HCT116 (cell line): ENCODE data around the gene PPP2R2D. TPM values are rescaled to one million over a fixed set of nuclear protein-coding genes. Genes with fewer than 3 reads are reported as not detected.

Experiments
- ATAC-seq: fragments of 200-7000 bp; cut with Tn5 transposase; 2 replicates; pipeline ENCODE4 v1.9.1; 2020; ENCODE audit warnings: mild to moderate bottlenecking, moderate library complexity
- BruUV-seq: library from RNA; stranded (reverse); fragments of 400-500 nt; replicated peaks from 2 replicates; lab custom pipeline; 2021; lab: Mats Ljungman, UMichigan
- CTCF ChIA-PET: fragments of 300-600 bp; sonication (Branson Sonifier 250); formaldehyde crosslinking; loops from one replicate; lab custom pipeline; 2021; ENCODE audit warnings: antibody characterized with exemption; lab: Charles Lee
- POLR2A ChIA-PET: fragments of 300-600, 350-600 bp; sonication (Branson Sonifier 250); formaldehyde crosslinking; loops from one replicate; lab custom pipeline; 2021; ENCODE audit warnings: antibody characterized with exemption; lab: Charles Lee
- RAD21 ChIA-PET, 2 experiments: fragments of 300-600 bp; sonication (Branson Sonifier 250); formaldehyde crosslinking; loops; one replicate each; lab custom pipeline; 2023; ENCODE audit warnings: low total read pairs in 2 of 2; ENCODE audit not compliant: uncharacterized antibody in 2 of 2, unreplicated experiment in 2 of 2, low non-redundant PET in 1 of 2; lab: Charles Lee
- DNase-seq: peaks from one replicate; pipeline ENCODE4 v3.0.0-alpha.2; 2010; ENCODE audit warnings: low read depth, low spot score
- H2AFZ ChIP-seq: fragments of 200-600 bp; shearing (Covaris generic), sonication (generic); 2 replicates; pipeline ENCODE4 v1.6.1; 2017; ENCODE audit warnings: low read depth, mixed run types, mixed read lengths, antibody characterized with exemption, low read length; ENCODE audit not compliant: poor library complexity, severe bottlenecking
- H3K27ac ChIP-seq: 2 replicates; pipeline ENCODE4 v1.5.1; 2012; ENCODE audit warnings: low read depth, low read length
- H3K27me3 ChIP-seq: fragments of 200-600 bp; sonication (generic); 2 replicates; pipeline ENCODE4 v1.6.1; 2016; ENCODE audit warnings: mixed run types, low read length, mixed read lengths; ENCODE audit not compliant: insufficient read depth
- H3K36me3 ChIP-seq, 2 experiments: fragments of 200-500 bp in 1 of 2; fragments of 200-600 bp in 1 of 2; sonication (Bioruptor generic) in 1 of 2; sonication (generic) in 1 of 2; 2 replicates each; pipeline versions ENCODE4 v1.5.1 to v1.6.1; 2014 to 2016; ENCODE audit warnings: low read length in 2 of 2, inconsistent platforms in 1 of 2, mixed read lengths in 1 of 2, mixed run types in 1 of 2; ENCODE audit not compliant: insufficient read depth in 2 of 2, control insufficient read depth in 1 of 2
- H3K4me1 ChIP-seq, 2 experiments: fragments of 200-600 bp in 1 of 2; sonication (generic) in 1 of 2; 2 replicates each; pipeline versions ENCODE4 v1.5.1 to v1.6.1; 2012 to 2017; ENCODE audit warnings: low read length in 2 of 2, inconsistent platforms in 1 of 2, mild to moderate bottlenecking in 1 of 2, mixed read lengths in 1 of 2, mixed run types in 1 of 2, moderate library complexity in 1 of 2; ENCODE audit not compliant: insufficient read depth in 2 of 2, control insufficient read depth in 1 of 2
- H3K4me2 ChIP-seq: fragments of 200-600 bp; sonication (generic); 2 replicates; pipeline ENCODE4 v1.6.1; 2017; ENCODE audit warnings: mixed run types, low read length, mixed read lengths
- H3K4me3 ChIP-seq, 2 experiments: fragments of 200-600 bp in 1 of 2; sonication (generic) in 1 of 2; replicated peaks in 1 of 2; 2 replicates each; pipeline ENCODE4 v1.5.1; 2011 to 2016; ENCODE audit warnings: low read length in 2 of 2, control low read depth in 1 of 2, low read depth in 1 of 2, mild to moderate bottlenecking in 1 of 2, mixed read lengths in 1 of 2, mixed run types in 1 of 2
- H3K79me2 ChIP-seq: fragments of 200-600 bp; sonication (generic); 2 replicates; pipeline ENCODE4 v1.6.1; 2017; ENCODE audit warnings: mild to moderate bottlenecking, mixed run types, low read length, moderate library complexity, mixed read lengths; ENCODE audit not compliant: insufficient read depth
- H3K9ac ChIP-seq: fragments of 200-600 bp; sonication (generic); 2 replicates; pipeline ENCODE4 v1.6.1; 2016; ENCODE audit warnings: low read length, mixed read lengths
- H3K9me2 ChIP-seq: fragments of 200-600 bp; sonication (generic), shearing (Covaris generic); 2 replicates; pipeline ENCODE4 v1.6.1; 2017; ENCODE audit warnings: mixed run types, mild to moderate bottlenecking, moderate library complexity; ENCODE audit not compliant: insufficient read depth
- H3K9me3 ChIP-seq, 2 experiments: fragments of 200-500 bp in 1 of 2; fragments of 200-600 bp in 1 of 2; sonication (Bioruptor generic) in 1 of 2; sonication (generic) in 1 of 2; 2 replicates each; pipeline ENCODE4 v1.6.1; 2014 to 2017; ENCODE audit warnings: low read length in 2 of 2, mixed read lengths in 2 of 2, inconsistent platforms in 1 of 2, low read depth in 1 of 2, mild to moderate bottlenecking in 1 of 2, mixed run types in 1 of 2, moderate library complexity in 1 of 2; ENCODE audit not compliant: control insufficient read depth in 1 of 2, insufficient read depth in 1 of 2
- H4K20me1 ChIP-seq: fragments of 200-600 bp; sonication (generic), shearing (Covaris generic); 2 replicates; pipeline ENCODE4 v1.6.1; 2017; ENCODE audit warnings: mixed run types, mild to moderate bottlenecking, moderate library complexity; ENCODE audit not compliant: insufficient read depth
- CBX3 ChIP-seq: IDR thresholded peaks from 2 replicates; pipeline ENCODE4 v1.6.1; 2012; ENCODE audit warnings: low read depth
- CEBPB ChIP-seq: IDR thresholded peaks from 2 replicates; pipeline ENCODE4 v1.6.1; 2012; ENCODE audit warnings: low read depth
- EGR1 ChIP-seq: IDR thresholded peaks from 2 replicates; pipeline ENCODE4 v1.6.1; 2012; ENCODE audit warnings: low read depth
- SP1 ChIP-seq: IDR thresholded peaks from 2 replicates; pipeline ENCODE4 v1.6.1; 2012; ENCODE audit warnings: low read depth
- intact Hi-C: fragments of 100-400 bp; cut with micrococcal nuclease; formaldehyde crosslinking; loops from 2 replicates; pipeline ENCODE4 v1.10.0; 2022
- total RNA-seq: library from RNA; stranded (reverse); gene quantifications from one replicate; pipeline ENCODE4 v1.2.1, GENCODE V29; 2021; ENCODE audit not compliant: unreplicated experiment
- TF ChIP-seq, protein P1 (sequence below), 3 experiments: fragments of 200-600 bp in 1 of 3; sonication (generic) in 1 of 3; IDR thresholded peaks in 2 of 3; conservative IDR thresholded peaks in 1 of 3; 2 replicates each; pipeline ENCODE4 v1.5.1; 2012 to 2017; ENCODE audit warnings: low read depth in 2 of 3, low read length in 2 of 3, antibody characterized with exemption in 1 of 3, borderline replicate concordance in 1 of 3, control low read depth in 1 of 3, mild to moderate bottlenecking in 1 of 3, mixed read lengths in 1 of 3, mixed run types in 1 of 3, moderate library complexity in 1 of 3; ENCODE audit not compliant: insufficient read depth in 1 of 3
- TF ChIP-seq, protein P2 (sequence below): IDR thresholded peaks from 2 replicates; pipeline ENCODE4 v1.6.1; 2012; ENCODE audit warnings: low read depth
- TF ChIP-seq, protein P3 (sequence below): IDR thresholded peaks from 2 replicates; pipeline ENCODE4 v1.6.1; 2011; ENCODE audit warnings: mild to moderate bottlenecking, low read length, moderate library complexity; ENCODE audit not compliant: insufficient replicate concordance; ENCODE audit errors: extremely low read depth

Gene PPP2R2D
- total RNA-seq, 1 experiment from 2014 or later = 18.1 TPM

DNA sequence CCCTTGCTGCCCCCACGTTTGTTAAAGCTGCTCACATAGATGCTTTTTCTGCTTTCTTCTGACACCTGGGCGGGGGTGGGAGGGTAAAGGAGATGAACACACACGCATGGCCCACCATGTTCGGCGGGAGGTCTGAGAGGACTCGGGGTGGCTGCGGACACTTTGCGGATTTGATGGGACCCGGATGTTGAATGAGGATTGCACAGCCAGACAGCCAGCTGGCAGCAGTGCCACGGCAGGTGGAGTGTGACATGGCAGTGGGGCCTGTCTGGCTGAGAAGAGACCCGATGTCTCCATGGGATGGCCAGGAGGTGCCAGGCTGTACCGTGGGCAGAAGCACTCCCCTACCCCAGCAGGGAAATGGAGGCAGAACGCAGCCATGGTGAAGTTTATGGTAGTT is 31.2 kb downstream of the PPP2R2D start (continued):
- TF ChIP-seq, protein P1, sequence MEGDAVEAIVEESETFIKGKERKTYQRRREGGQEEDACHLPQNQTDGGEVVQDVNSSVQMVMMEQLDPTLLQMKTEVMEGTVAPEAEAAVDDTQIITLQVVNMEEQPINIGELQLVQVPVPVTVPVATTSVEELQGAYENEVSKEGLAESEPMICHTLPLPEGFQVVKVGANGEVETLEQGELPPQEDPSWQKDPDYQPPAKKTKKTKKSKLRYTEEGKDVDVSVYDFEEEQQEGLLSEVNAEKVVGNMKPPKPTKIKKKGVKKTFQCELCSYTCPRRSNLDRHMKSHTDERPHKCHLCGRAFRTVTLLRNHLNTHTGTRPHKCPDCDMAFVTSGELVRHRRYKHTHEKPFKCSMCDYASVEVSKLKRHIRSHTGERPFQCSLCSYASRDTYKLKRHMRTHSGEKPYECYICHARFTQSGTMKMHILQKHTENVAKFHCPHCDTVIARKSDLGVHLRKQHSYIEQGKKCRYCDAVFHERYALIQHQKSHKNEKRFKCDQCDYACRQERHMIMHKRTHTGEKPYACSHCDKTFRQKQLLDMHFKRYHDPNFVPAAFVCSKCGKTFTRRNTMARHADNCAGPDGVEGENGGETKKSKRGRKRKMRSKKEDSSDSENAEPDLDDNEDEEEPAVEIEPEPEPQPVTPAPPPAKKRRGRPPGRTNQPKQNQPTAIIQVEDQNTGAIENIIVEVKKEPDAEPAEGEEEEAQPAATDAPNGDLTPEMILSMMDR (IDR thresholded peaks at IDR 0.05 in 2 of 3, conservative IDR thresholded peaks at IDR 0.05 in 1 of 3; ENCODE audit: borderline replicate concordance in 1 of 3, insufficient read depth in 1 of 3, low read depth in 2 of 3, low read length in 2 of 3) = no peak
- TF ChIP-seq CEBPB (no peak), EGR1 (no peak), CBX3 (no peak)
- TF ChIP-seq, protein P2, sequence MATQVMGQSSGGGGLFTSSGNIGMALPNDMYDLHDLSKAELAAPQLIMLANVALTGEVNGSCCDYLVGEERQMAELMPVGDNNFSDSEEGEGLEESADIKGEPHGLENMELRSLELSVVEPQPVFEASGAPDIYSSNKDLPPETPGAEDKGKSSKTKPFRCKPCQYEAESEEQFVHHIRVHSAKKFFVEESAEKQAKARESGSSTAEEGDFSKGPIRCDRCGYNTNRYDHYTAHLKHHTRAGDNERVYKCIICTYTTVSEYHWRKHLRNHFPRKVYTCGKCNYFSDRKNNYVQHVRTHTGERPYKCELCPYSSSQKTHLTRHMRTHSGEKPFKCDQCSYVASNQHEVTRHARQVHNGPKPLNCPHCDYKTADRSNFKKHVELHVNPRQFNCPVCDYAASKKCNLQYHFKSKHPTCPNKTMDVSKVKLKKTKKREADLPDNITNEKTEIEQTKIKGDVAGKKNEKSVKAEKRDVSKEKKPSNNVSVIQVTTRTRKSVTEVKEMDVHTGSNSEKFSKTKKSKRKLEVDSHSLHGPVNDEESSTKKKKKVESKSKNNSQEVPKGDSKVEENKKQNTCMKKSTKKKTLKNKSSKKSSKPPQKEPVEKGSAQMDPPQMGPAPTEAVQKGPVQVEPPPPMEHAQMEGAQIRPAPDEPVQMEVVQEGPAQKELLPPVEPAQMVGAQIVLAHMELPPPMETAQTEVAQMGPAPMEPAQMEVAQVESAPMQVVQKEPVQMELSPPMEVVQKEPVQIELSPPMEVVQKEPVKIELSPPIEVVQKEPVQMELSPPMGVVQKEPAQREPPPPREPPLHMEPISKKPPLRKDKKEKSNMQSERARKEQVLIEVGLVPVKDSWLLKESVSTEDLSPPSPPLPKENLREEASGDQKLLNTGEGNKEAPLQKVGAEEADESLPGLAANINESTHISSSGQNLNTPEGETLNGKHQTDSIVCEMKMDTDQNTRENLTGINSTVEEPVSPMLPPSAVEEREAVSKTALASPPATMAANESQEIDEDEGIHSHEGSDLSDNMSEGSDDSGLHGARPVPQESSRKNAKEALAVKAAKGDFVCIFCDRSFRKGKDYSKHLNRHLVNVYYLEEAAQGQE = no peak

DNA sequence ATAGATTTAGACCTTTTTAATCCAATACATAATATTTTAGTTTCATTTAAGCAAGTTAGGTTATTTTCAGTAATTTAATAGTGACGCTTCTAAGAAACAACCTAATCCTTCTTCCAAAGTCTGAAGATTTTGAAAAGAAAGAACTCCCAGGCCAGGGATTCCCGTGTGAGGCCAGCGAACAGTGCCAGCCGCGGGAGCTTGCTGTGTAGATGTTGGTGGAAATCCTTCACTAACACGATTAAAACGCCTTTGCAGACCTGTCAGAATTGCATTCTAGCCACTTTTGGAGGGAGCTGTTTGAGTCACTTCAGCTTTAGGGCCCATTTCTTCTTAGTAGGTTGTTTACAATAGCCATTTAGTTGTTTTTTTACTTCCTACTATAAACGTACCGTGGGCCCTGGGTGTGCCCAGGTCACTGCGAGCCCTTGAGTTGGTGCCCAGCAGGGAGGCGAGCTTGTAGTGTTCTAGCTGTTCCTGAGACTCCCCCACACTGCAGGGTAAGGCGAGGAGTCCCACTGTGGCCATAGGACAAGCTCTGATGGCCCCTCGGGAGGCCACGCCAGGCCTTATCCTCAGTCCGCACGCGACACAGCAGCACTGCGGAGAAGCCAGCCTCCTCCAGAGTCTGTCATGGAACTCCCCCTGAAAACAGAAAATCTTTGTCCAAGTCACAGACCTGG is 32.3 kb downstream of the PPP2R2D start:
- no peaks in the 10 kb centered on the region for H3K27me3 ChIP-seq
- DNase-seq (no peak), ATAC-seq (no peak)
- H4K20me1 ChIP-seq = no peaks in the 10 kb centered on the region
- no peak overlapping the region for H3K27ac ChIP-seq
- no peak overlapping the region for H2AFZ ChIP-seq
- no peak overlapping the region for H3K4me3 ChIP-seq
- no peak overlapping the region for H3K9ac ChIP-seq
- H3K79me2 ChIP-seq = peaks cover 73% of the 10 kb centered on the region
- RAD21 ChIA-PET = no interaction called here
- CTCF ChIA-PET = no interaction called here
- intact Hi-C loops = no loop called here
- H3K9me2 ChIP-seq = no peaks in the 10 kb centered on the region
- POLR2A ChIA-PET = no interaction called here
- TF ChIP-seq, protein P3, sequence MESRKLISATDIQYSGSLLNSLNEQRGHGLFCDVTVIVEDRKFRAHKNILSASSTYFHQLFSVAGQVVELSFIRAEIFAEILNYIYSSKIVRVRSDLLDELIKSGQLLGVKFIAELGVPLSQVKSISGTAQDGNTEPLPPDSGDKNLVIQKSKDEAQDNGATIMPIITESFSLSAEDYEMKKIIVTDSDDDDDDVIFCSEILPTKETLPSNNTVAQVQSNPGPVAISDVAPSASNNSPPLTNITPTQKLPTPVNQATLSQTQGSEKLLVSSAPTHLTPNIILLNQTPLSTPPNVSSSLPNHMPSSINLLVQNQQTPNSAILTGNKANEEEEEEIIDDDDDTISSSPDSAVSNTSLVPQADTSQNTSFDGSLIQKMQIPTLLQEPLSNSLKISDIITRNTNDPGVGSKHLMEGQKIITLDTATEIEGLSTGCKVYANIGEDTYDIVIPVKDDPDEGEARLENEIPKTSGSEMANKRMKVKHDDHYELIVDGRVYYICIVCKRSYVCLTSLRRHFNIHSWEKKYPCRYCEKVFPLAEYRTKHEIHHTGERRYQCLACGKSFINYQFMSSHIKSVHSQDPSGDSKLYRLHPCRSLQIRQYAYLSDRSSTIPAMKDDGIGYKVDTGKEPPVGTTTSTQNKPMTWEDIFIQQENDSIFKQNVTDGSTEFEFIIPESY = no peak
- no peak for TF ChIP-seq SP1
- no peaks in the 10 kb centered on the region for H3K9me3 ChIP-seq
- no peak overlapping the region for H3K4me2 ChIP-seq
- no peaks in the 10 kb centered on the region for H3K4me1 ChIP-seq
- no TSS peak for BruUV-seq
- no peaks in the 10 kb centered on the region; a peak in 1 of 4 replicates for H3K36me3 ChIP-seq
